GM23338 (cell line): Measurements from ENCODE around the gene CACNG6.

Source experiments
- CTCF ChIP-seq, 2 experiments: fragments of 200-600 bp in 1 of 2; sonication (generic) in 1 of 2; conservative IDR thresholded peaks; 2 replicates each; pipeline versions ENCODE4 v1.5.1 to v1.6.1; 2016 to 2017; ENCODE audit warnings: antibody characterized with exemption in 2 of 2, low read depth in 2 of 2, mild to moderate bottlenecking in 2 of 2, moderate library complexity in 1 of 2
- EZH2 ChIP-seq: fragments of 200-600 bp; sonication (generic); IDR thresholded peaks from one replicate; pipeline ENCODE4 v1.8.0; 2017; ENCODE audit warnings: antibody characterized with exemption, mild to moderate bottlenecking, low read depth; ENCODE audit not compliant: unreplicated experiment
- EZH2phosphoT487 ChIP-seq: fragments of 200-600 bp; sonication (generic); IDR thresholded peaks from one replicate; pipeline ENCODE4 v1.8.1; 2018; ENCODE audit warnings: antibody characterized with exemption; ENCODE audit not compliant: unreplicated experiment
- JUNB ChIP-seq: IDR thresholded peaks from one replicate; pipeline ENCODE4 v1.6.1; 2016; ENCODE audit warnings: antibody characterized with exemption; ENCODE audit not compliant: unreplicated experiment
- POLR2AphosphoS5 ChIP-seq: IDR thresholded peaks from 2 replicates; pipeline ENCODE4 v1.6.1; 2016; ENCODE audit warnings: antibody characterized with exemption, low read depth
- REST ChIP-seq: IDR thresholded peaks from one replicate; pipeline ENCODE4 v1.6.1; 2018; ENCODE audit warnings: antibody characterized with exemption; ENCODE audit not compliant: unreplicated experiment
- ZNF114 ChIP-seq: fragments of 250-450 bp; sonication (Bioruptor Pico); IDR thresholded peaks from 2 replicates; pipeline ENCODE4 v1.5.0; 2020; ENCODE audit warnings: mild to moderate bottlenecking, moderate library complexity

DNA sequence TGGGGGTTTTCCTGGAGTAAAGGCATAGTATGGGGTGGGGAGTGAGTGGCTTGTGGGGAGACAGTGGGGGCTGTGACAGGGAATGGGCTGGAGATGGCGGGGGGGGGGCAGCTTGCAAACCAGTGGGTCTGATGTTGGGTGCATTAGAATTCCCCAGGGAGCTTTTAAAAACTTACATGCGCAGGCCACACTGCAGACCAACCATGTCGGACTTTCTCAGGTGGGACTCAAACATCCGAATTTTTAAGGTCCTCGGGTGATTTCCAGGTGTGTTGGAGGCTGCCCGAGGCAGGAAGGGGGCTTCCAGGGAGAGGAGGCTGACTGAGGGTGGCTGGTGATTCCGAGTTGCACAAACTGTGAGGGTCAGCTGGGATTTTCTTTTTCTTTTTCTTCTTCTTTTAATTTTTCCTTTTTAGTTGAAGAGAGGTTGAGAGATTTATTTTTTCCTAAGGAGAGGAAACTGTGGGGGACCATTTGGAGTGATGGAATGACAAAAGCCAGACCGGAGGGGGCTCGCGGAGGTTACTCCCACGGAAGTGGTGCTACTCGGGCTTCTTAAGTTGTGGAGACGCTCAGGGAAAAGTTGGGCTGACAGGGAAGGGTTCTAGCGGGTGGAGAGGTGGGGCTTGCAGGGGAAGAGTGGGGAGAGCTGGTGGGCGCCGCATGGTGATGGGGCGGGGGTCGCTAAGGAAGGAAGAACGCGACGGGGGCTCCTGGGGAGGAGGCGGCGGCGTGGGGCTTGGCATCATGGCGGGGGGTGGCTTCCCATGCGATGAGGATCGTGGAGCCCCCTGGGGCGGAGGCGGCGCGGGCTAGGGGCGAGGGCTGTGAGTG is 29.7 kb upstream of the CACNG6 start:
- TF ChIP-seq CTCF (conservative IDR thresholded peaks at IDR 0.05; ENCODE audit: low read depth in 2 of 2): no peak
- TF ChIP-seq EZH2: no peak
- TF ChIP-seq POLR2AphosphoS5: 0 out of 2 replicates have a peak, but pooled peaks have one; percentile 26
- TF ChIP-seq JUNB: no peak
- no peak for TF ChIP-seq EZH2phosphoT487
- TF ChIP-seq REST: no peak
- no peak for TF ChIP-seq ZNF114 (CRISPR knock-in tag)
